ENCODE results near the gene P2RX6. TPM values are rescaled to one million over a fixed set of nuclear protein-coding genes. Genes with fewer than 3 reads are reported as not detected.

P2RX6 gene
- total and polyA plus RNA-seq, 9 of the 15 experiments (the other 6 are each of a cell fraction or from before 2014, with no cell fraction given): 0.01 to 3.9 (median 1.5) TPM; not detected in 1

- ChIA-PET POLR2A (interaction anchor here (0.6 to 17.9 kb wide), 9 partner anchors 8 to 387 kb away, joined by 3 to 451 read pairs (median 4); partner anchors contain the start of genes AIFM3, LZTR1, P2RX6 and THAP7), CTCF (ENCODE audit: low intra/inter-chr PET ratio) (no interaction called here)
- no peak overlapping the region for H3K4me2 ChIP-seq (ENCODE audit: insufficient read depth, low read length)
- intact Hi-C loops (cut with micrococcal nuclease) (no loop called here), in situ Hi-C loops (cut with MboI) (no loop called here)
- H3K9me3 ChIP-seq (replicated peaks; ENCODE audit: control insufficient read depth, insufficient read depth, low read depth, low read length): no peaks in the 10 kb centered on the region
- peak overlapping the region in 1 of 2 experiments; percentile 57; a peak in 2 of 4 replicates for H3K9ac ChIP-seq (ENCODE audit: insufficient read depth in 1 of 2, low read depth in 2 of 2, low read length in 2 of 2)
- H3K9me1 ChIP-seq (ENCODE audit: control insufficient read depth, insufficient read depth, low read length): peaks cover 7% of the 10 kb centered on the region
- H3K4me1 ChIP-seq (replicated peaks in 1 of 2; ENCODE audit: control insufficient read depth in 2 of 2, insufficient read depth in 2 of 2, low read length in 2 of 2): peaks cover 0 to 65% of the 10 kb centered on the region in 2 experiments; a peak in 2 of 5 replicates
- H4K20me1 ChIP-seq (replicated peaks; ENCODE audit: control insufficient read depth, insufficient read depth, low read length): peaks cover 14% of the 10 kb centered on the region; the same call in 1 of the 2 replicates
- H3K79me2 ChIP-seq (ENCODE audit: control insufficient read depth, insufficient read depth, low read length): no peaks in the 10 kb centered on the region
- 95% methylated on average over 24 of the region's 24 CpGs for WGBS (ENCODE audit: insufficient coverage, low coverage, missing lambda C conversion rate)
- no peaks in the 10 kb centered on the region for H3K27me3 ChIP-seq (ENCODE audit: control insufficient read depth in 2 of 2, insufficient read depth in 2 of 2, low read length in 2 of 2)
- BruUV-seq (replicated peaks): no TSS peak
- H2AFZ ChIP-seq (ENCODE audit: low read depth, low read length): no peak overlapping the region
- H3K36me3 ChIP-seq (ENCODE audit: control insufficient read depth, insufficient read depth, low read length): peaks cover 92% of the 10 kb centered on the region
- no peak overlapping the region for H3K4me3 ChIP-seq
- DNase-seq (ENCODE audit: extremely low read depth in 1 of 4, low spot score in 3 of 4) (no peak), ATAC-seq (no peak), FAIRE-seq (no peak)
- H3K27ac ChIP-seq (ENCODE audit: extremely low read depth, low read depth, low read length): no peak overlapping the region
- no peak for TF ChIP-seq ZNF830 (CRISPR knock-in tag; IDR thresholded peaks at IDR 0.05)
- no peak for TF ChIP-seq KLF16 (IDR thresholded peaks at IDR 0.05)
- TF ChIP-seq ATF2 (CRISPR knock-in tag; IDR thresholded peaks at IDR 0.05): no peak
- no peak for TF ChIP-seq ZC3H8 (IDR thresholded peaks at IDR 0.05)
- TF ChIP-seq ZC3H4 (CRISPR knock-in tag; IDR thresholded peaks at IDR 0.05; ENCODE audit: borderline replicate concordance): no peak
- no peak for TF ChIP-seq LCOR (CRISPR knock-in tag; IDR thresholded peaks at IDR 0.05)
- no peak for TF ChIP-seq CHD2 (IDR thresholded peaks at IDR 0.05; ENCODE audit: low read depth, low read length)
- no peak for TF ChIP-seq HSF4 (CRISPR knock-in tag; IDR thresholded peaks at IDR 0.05; ENCODE audit: borderline replicate concordance)
- no peak for TF ChIP-seq CEBPZ (IDR thresholded peaks at IDR 0.05; ENCODE audit: borderline replicate concordance, low read depth, low read length)
- no peak for TF ChIP-seq BHLHE40 (IDR thresholded peaks at IDR 0.05; ENCODE audit: low read length)
- peak; percentile 74 for TF ChIP-seq POLR2G (IDR thresholded peaks at IDR 0.05; ENCODE audit: low read depth, low read length)
- no peak for TF ChIP-seq MCM3 (IDR thresholded peaks at IDR 0.05)
- TF ChIP-seq KLF1 (tag; IDR thresholded peaks at IDR 0.05): 0 out of 2 replicates have a peak, but pooled peaks have one; percentile 30
- no peak for TF ChIP-seq SMARCA4 (IDR thresholded peaks at IDR 0.05)
- TF ChIP-seq MYC (IDR thresholded peaks at IDR 0.05; ENCODE audit: low read depth, low read length): no peak
- TF ChIP-seq MYC (CRISPR knock-in tag; IDR thresholded peaks at IDR 0.05; ENCODE audit: borderline replicate concordance, low read depth): 0 out of 2 replicates have a peak, but pooled peaks have one; percentile 19
- TF ChIP-seq IFI16 (CRISPR knock-in tag; IDR thresholded peaks at IDR 0.05): no peak
- no peak for TF ChIP-seq TCF7L2 (IDR thresholded peaks at IDR 0.05; ENCODE audit: low read depth, low read length)
- no peak for TF ChIP-seq FOXP1 (CRISPR knock-in tag; IDR thresholded peaks at IDR 0.05)
- peak; percentile 39 for TF ChIP-seq RBBP5 (IDR thresholded peaks at IDR 0.05; ENCODE audit: borderline replicate concordance, insufficient read depth, low read length, poor library complexity, severe bottlenecking)
These were observed 23.5 kb upstream of the P2RX6 start for GRCh38 chr22:20991252-20992055.

Data from K562 (cell line).